Heart left ventricle (tissue), 16 donors: Measurements from ENCODE around the gene LHFPL3. TPM values are rescaled to one million over a fixed set of nuclear protein-coding genes. Genes with fewer than 3 reads are reported as not detected.

ENCODE experiments used
- ATAC-seq, 4 donors: fragments of 200-7000 bp; cut with Tn5 transposase; one replicate each; pipeline ENCODE4 v1.9.1; 2020 to 2022; ENCODE audit warnings: moderate library complexity in 4 of 4, mild to moderate bottlenecking in 3 of 4, moderate number of reproducible peaks in 1 of 4
- DNase-seq, 5 donors: peaks; one replicate each; pipeline ENCODE4 v3.0.0-alpha.2; 2020
- H3K27ac ChIP-seq, 12 donors: fragments of 200-600 bp; sonication (generic) in 4 of 12; one replicate each; pipeline versions ENCODE4 v1.5.0 to v1.8.0; 2016 to 2022; ENCODE audit warnings: mild to moderate bottlenecking in 2 of 12
- H3K27me3 ChIP-seq, 9 donors: fragments of 200-600 bp; sonication (generic) in 2 of 9; one replicate each; pipeline versions ENCODE4 v1.5.1 to v1.8.0; 2016 to 2022; ENCODE audit warnings: mild to moderate bottlenecking in 3 of 9
- H3K36me3 ChIP-seq, 9 donors: fragments of 200-600 bp; sonication (generic) in 2 of 9; one replicate each; pipeline versions ENCODE4 v1.5.0 to v1.8.0; 2018 to 2022; ENCODE audit warnings: mild to moderate bottlenecking in 2 of 9
- H3K4me1 ChIP-seq, 12 donors: fragments of 200-600 bp; sonication (generic) in 4 of 12; one replicate each; pipeline versions ENCODE4 v1.5.0 to v1.8.0; 2016 to 2022; ENCODE audit warnings: mild to moderate bottlenecking in 3 of 12
- H3K4me3 ChIP-seq, 12 donors: fragments of 200-600 bp; sonication (generic) in 4 of 12; one replicate each; pipeline versions ENCODE4 v1.5.0 to v1.8.0; 2017 to 2022; ENCODE audit warnings: mild to moderate bottlenecking in 9 of 12, moderate library complexity in 4 of 12
- H3K9me3 ChIP-seq, 12 donors: fragments of 200-600 bp; sonication (generic) in 4 of 12; one replicate each; pipeline versions ENCODE4 v1.5.0 to v1.8.0; 2016 to 2022; ENCODE audit warnings: mild to moderate bottlenecking in 1 of 12
- CTCF ChIP-seq, 12 donors: fragments of 200-600 bp; sonication (generic) in 4 of 12; IDR thresholded peaks; one replicate each; pipeline versions ENCODE4 v1.5.0 to v1.8.0; 2018 to 2022; ENCODE audit warnings: antibody characterized with exemption in 12 of 12, mild to moderate bottlenecking in 5 of 12
- POLR2A ChIP-seq, 2 donors: fragments of 450-650 bp; IDR thresholded peaks; one replicate each; pipeline ENCODE4 v1.6.1; 2017; ENCODE audit warnings: antibody characterized with exemption in 2 of 2, mild to moderate bottlenecking in 2 of 2, moderate library complexity in 2 of 2
- WGBS, 4 donors: extraction: QIAGEN DNeasy Blood & Tissue Kit in 2 of 4; methylation state at CpG; one replicate each; pipeline versions ENCODE4 v1.1.5 to v1.1.7; 2013 to 2018; 5-methylcytosine and 5-hydroxymethylcytosine counted together
- intact Hi-C, 10 donors: fragments of 100-400 bp; cut with DNase I; formaldehyde crosslinking; loops; one replicate each; pipeline versions ENCODE4 v1.11.1 to v1.14.2; 2022
- polyA plus RNA-seq, 2 donors: library from polyadenylated mRNA; stranded (reverse); fragments of 200-250 nt; gene quantifications; one replicate each; pipeline ENCODE4 v1.2.3, GENCODE V29; 2013
- total RNA-seq, 9 donors: library from RNA; depleted of rRNA in 2 of 9; stranded (reverse); fragments of >200 nt in 2 of 9; fragmentation: NEBNext Ultra II Directional in 3 of 9; extraction: Animal tissue kit (Norgen Biotek cat#: 25700) in 3 of 9; gene quantifications; one replicate each; pipeline versions ENCODE4 v1.1.0 to v1.2.4, GENCODE V29; 2016 to 2023
- donor health status: ischemic (EF 13 %, LVEDD 7.1; RV severe dilation, severe dysfunction).
- donor health status: healthy with polysubstance abuse.
- donor health status: DM: no; HTN: yes; CAD: no.
- donor health status: DM: no; HTN: no; CAD: no.
- donor health status: ischemic (EF 25% LVEDD 6.9; RV normal size, moderate dysfunction).
- donor health status: ischemic (EF 25% LVEDD 5.7; RV mildly dilated, moderate dysfunction).
- donor health status: healthy.
- donor health status: DM: yes; HTN: yes; CAD: no.
- donor health status: ischemic (EF 35%, LVEDD 5.7; RV mildly dilated, moderate dysfunction).
- donor health status: nonischemic (EF 11% LVEDD 7.7; RV severe dilation, severe dysfunction).
- donor health status: DM: yes; HTN: yes; CAD: no.
- donor health status: PGD.
- donor health status: ischemic (EF 29% LVEDD 5.4; RV normal size, mild dysfunction).
- donor health status: nonischemic (EF 23%, LVEDD 6.1; RV moderate dilation, normal function).

Gene LHFPL3
- total and polyA plus RNA-seq, 11 donors, result not detected

GRCh38 chr7:104486931-104487330, 158.5 kb downstream of the LHFPL3 start:
- ATAC-seq, result no peak
- no peak for TF ChIP-seq POLR2A (IDR thresholded peaks at IDR 0.05)
- no peak for TF ChIP-seq CTCF (IDR thresholded peaks at IDR 0.05)
- DNase-seq, result no peak
- Histone ChIP-seq H3K4me1 (no peaks in the 10 kb centered on the region), H3K27me3 (peaks cover 0 to 4% (median 0%) of the 10 kb centered on the region in 9 donors), H3K27ac (no peak overlapping the region), H3K9me3 (no peaks in the 10 kb centered on the region), H3K36me3 (no peaks in the 10 kb centered on the region), H3K4me3 (no peak overlapping the region)
- intact Hi-C loops, result no loop called here
- 32 to 39% (median 35%) methylated on average over 1 of the region's 1 CpG for WGBS, 4 donors

GRCh38 chr7:104487642-104488041, 159.2 kb downstream of the LHFPL3 start:
- no peaks in the 10 kb centered on the region for H3K36me3 ChIP-seq
- ATAC-seq (no peak), DNase-seq (no peak)
- intact Hi-C loops, result no loop called here
- WGBS, 4 donors, result 17 to 31% (median 20%) methylated on average over 1 of the region's 1 CpG
- TF ChIP-seq POLR2A (IDR thresholded peaks at IDR 0.05) (no peak), CTCF (IDR thresholded peaks at IDR 0.05) (no peak)
- no peak overlapping the region for H3K27ac ChIP-seq
- no peak overlapping the region for H3K4me3 ChIP-seq
- peaks cover 0 to 3% (median 0%) of the 10 kb centered on the region in 9 donors for H3K27me3 ChIP-seq
- H3K4me1 ChIP-seq, result no peaks in the 10 kb centered on the region
- no peaks in the 10 kb centered on the region for H3K9me3 ChIP-seq

GRCh38 chr7:104497379-104497967, 169.1 kb downstream of the LHFPL3 start:
- ATAC-seq, result no peak
- Histone ChIP-seq H3K36me3 (no peaks in the 10 kb centered on the region), H3K27ac (no peak overlapping the region), H3K27me3 (no peaks in the 10 kb centered on the region), H3K4me3 (no peak overlapping the region), H3K4me1 (no peaks in the 10 kb centered on the region), H3K9me3 (no peaks in the 10 kb centered on the region)
- TF ChIP-seq CTCF (IDR thresholded peaks at IDR 0.05) (no peak), POLR2A (IDR thresholded peaks at IDR 0.05) (no peak)
- intact Hi-C loops, result no loop called here
- 69 to 76% (median 70%) methylated on average over 3 of the region's 3 CpGs for WGBS, 4 donors
- DNase-seq, result no peak

DNA sequence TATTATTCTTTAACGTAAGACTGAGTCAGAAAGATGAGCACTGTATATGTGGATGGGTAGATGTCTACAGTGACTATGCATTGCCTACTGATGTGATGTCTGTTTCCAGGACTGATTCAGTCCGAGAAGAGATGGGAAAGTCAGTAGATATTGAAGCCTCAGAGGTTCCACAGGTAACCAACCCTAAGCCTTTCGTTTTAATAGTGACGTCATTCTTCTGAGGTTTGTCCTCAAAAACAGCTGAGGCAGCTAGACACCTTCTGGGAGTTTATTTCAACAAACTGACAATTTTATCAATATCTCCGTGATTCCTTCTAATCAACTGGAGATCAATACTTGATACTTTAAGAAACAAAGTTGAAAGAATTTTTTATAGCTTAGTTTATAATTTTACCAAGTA, 171.6 kb downstream of the LHFPL3 start:
- H3K27me3 ChIP-seq, result no peaks in the 10 kb centered on the region
- 63 to 74% (median 69%) methylated on average over 5 of the region's 5 CpGs for WGBS, 4 donors
- no peak for ATAC-seq
- H3K27ac ChIP-seq, result no peak overlapping the region
- no peaks in the 10 kb centered on the region for H3K36me3 ChIP-seq
- TF ChIP-seq CTCF (IDR thresholded peaks at IDR 0.05), result no peak
- TF ChIP-seq POLR2A (IDR thresholded peaks at IDR 0.05), result no peak
- no peaks in the 10 kb centered on the region for H3K4me1 ChIP-seq
- H3K4me3 ChIP-seq, result no peak overlapping the region
- no peaks in the 10 kb centered on the region for H3K9me3 ChIP-seq
- no peak for DNase-seq
- intact Hi-C loops, result no loop called here
